ENCODE data around the gene CAST. TPM values are rescaled to one million over a fixed set of nuclear protein-coding genes. Genes with fewer than 3 reads are reported as not detected.

The CAST gene
- polyA plus RNA-seq, 1 donor: 119 TPM

GRCh38 chr5:96823900-96824380 lies 161.8 kb downstream of the CAST start:
- no peak for DNase-seq

Other genes starting within 250 kb of the CAST start
- gene PCSK1, start 229.1 kb upstream of the CAST start, polyA plus RNA-seq (ENCODE audit: insufficient read length): 0.04 TPM
- 22.6 TPM for gene ERAP1, start 145.6 kb downstream of the CAST start, polyA plus RNA-seq (ENCODE audit: insufficient read length)
- gene ERAP2, start 214.1 kb downstream of the CAST start, polyA plus RNA-seq (ENCODE audit: insufficient read length): 8.4 TPM

Measured in hindlimb muscle (tissue), 1 donor.